HS-5 (cell line): ENCODE results near the gene PCDHA4.
"Not testable (repeated sequence)": the region's sequence is repeated elsewhere in the genome, so short reads cannot be mapped to it uniquely, and the experiment has no call there.

Experiments
- DNase-seq: peaks from one replicate; pipeline ENCODE4 v3.0.0-alpha.2; 2012; ENCODE audit warnings: low read depth

PCDHA4 gene

GRCh38 chr5:140806834-140807775 is at the start of gene PCDHA4:
Gene PCDHA4 (plus strand): TSS chr5:140807068.
- no peak for DNase-seq

GRCh38 chr5:140764177-140764973 is 42.5 kb upstream of the PCDHA4 start:
- DNase-seq = no peak

- DNase-seq = no peak
These were observed 39.4 kb upstream of the PCDHA4 start for GRCh38 chr5:140767444-140767843.

GRCh38 chr5:140780512-140780911 is 26.4 kb upstream of the PCDHA4 start:
- no peak for DNase-seq

GRCh38 chr5:140785905-140786686 is 20.8 kb upstream of the PCDHA4 start, which contains the start of gene PCDHA1:
Gene PCDHA1 (plus strand): TSS chr5:140786140.
- DNase-seq = no peak

- not testable (repeated sequence) for DNase-seq
These were observed 19.4 kb upstream of the PCDHA4 start for GRCh38 chr5:140787422-140787821.

- not testable (repeated sequence) for DNase-seq
These were observed 18.9 kb upstream of the PCDHA4 start for GRCh38 chr5:140787849-140788504.

- DNase-seq = no peak
These were observed 15.8 kb upstream of the PCDHA4 start for GRCh38 chr5:140791089-140791488.

GRCh38 chr5:140794595-140795258 is 12.1 kb upstream of the PCDHA4 start, which contains the start of gene PCDHA2:
Gene PCDHA2 (plus strand): TSS chr5:140794852.
- DNase-seq = no peak

- no peak for DNase-seq
These were observed 11.6 kb upstream of the PCDHA4 start for GRCh38 chr5:140795259-140795641.

GRCh38 chr5:140796072-140796717 is 10.7 kb upstream of the PCDHA4 start:
- DNase-seq = not testable (repeated sequence)

- no peak for DNase-seq
These were observed 10.2 kb upstream of the PCDHA4 start for GRCh38 chr5:140796718-140797095.

GRCh38 chr5:140800816-140801493 is 5.9 kb upstream of the PCDHA4 start, which contains the start of gene PCDHA3:
Gene PCDHA3 (plus strand): TSS chr5:140801057.
- DNase-seq = no peak

GRCh38 chr5:140801494-140801841 is 5.4 kb upstream of the PCDHA4 start:
- no peak for DNase-seq

GRCh38 chr5:140802381-140802780 is 4.5 kb upstream of the PCDHA4 start:
- DNase-seq = not testable (repeated sequence)

GRCh38 chr5:140802781-140803271 is 4.0 kb upstream of the PCDHA4 start:
- DNase-seq = no peak

GRCh38 chr5:140808241-140808888 is 1.5 kb downstream of the PCDHA4 start:
- DNase-seq = not testable (repeated sequence)

GRCh38 chr5:140808889-140809291 is 2.0 kb downstream of the PCDHA4 start:
- DNase-seq = no peak
